ENCODE results near the gene LACTBL1.

Gene LACTBL1

DNA sequence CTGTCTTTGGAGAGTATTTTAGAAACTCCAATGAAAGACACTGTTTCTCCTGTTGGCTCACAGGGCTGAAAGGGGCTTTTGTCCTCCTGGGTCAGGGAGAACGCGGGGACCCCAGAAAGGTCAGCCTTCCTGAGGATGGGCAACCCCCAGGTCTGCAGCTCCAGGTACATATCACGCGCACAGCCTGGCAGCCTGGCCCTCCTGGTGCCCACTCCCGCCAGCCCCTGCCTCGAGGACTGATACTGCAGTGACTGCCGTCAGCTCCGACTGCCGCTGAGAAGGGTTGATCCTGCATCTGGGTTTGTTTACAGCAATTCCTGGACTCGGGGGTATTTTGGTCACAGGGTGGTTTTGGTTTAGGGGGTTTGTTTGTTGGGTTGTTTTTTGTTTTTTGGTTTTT, 58.5 kb downstream of the LACTBL1 start:
- DNase-seq (ENCODE audit: low read depth in 1 of 2, low spot score in 1 of 2), result no peak

DNA sequence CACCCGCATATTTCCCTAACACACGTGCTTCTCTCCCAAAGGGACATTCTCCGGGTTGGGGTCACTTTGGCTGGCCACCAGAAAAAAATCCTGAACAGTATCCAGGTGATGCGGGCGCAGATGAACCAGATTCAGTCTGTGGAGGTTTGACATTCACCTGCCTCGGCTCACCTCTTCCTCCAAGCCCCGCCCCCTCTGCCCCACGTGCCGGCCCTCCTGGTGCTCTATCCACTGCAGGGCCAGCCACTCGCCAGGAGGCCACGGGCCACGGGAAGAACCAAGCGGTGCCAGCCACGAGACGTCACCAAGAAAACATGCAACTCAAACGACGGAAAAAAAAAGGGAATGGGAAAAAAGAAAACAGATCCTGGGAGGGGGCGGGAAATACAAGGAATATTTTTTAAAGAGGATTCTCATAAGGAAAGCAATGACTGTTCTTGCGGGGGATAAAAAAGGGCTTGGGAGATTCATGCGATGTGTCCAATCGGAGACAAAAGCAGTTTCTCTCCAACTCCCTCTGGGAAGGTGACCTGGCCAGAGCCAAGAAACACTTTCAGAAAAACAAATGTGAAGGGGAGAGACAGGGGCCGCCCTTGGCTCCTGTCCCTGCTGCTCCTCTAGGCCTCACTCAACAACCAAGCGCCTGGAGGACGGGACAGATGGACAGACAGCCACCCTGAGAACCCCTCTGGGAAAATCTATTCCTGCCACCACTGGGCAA, 59.1 kb downstream of the LACTBL1 start:
- DNase-seq (ENCODE audit: low read depth in 1 of 2, low spot score in 1 of 2), result no peak

DNA sequence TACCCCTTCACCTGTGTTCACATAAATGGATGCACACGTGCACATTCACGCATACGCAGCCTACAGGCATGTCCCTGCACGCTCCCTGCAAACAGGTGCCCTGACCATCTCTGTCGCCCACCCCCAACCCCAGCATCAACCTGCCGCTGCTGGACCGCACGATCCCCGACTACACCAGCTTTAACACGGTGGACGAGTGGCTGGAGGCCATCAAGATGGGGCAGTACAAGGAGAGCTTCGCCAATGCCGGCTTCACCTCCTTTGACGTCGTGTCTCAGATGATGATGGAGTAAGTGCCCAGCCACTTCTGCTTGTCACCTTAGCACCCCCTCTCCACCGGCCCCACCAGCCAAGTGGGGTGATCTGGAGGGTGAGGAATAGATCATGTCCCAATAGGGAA, 60.4 kb downstream of the LACTBL1 start:
- DNase-seq (ENCODE audit: low read depth in 1 of 2, low spot score in 1 of 2), result no peak

DNA sequence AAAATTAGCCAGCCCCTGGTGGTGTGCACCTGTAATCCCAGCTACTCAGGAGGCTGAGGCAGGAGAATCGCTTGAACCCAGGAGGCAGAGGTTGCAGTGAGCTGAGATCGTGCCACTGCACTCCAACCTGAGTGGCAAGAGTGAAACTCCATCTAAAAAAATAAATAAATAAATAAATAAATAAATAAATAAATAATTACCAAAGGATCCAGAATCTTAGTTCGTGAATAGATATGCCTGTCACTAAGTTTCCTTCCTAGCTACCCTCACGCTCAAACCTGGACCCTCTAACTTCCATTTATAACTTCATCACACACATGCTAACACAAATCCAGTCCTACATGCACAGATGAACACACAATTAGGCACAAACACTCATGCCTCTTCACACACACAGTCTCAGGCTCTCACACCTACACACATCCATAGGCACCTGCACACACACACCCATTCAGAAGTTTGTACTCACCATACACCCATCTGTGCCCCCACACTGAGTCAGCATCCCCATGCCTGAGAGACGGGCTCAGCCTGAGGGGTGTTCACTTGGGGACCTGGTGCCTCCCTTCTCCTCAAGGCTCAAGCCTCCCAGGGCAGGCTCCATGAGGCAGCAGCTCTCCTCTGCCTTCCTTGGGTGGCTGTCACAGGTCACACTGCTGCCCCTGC, 61.5 kb downstream of the LACTBL1 start:
- no peak for DNase-seq (ENCODE audit: low read depth in 1 of 2, low spot score in 1 of 2)

DNA sequence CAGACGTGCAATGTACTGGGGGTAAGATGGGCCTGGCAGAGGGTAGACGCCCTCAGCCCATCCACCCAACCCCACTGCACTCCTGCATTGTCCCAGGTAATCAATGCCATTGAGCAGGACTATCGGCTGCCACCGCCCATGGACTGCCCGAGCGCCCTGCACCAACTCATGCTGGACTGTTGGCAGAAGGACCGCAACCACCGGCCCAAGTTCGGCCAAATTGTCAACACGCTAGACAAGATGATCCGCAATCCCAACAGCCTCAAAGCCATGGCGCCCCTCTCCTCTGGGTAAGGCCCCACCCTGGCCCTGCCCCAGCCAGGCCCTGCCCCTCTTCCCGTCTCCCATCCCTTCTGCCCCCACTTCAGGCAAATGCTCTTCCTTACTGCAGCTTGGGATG, 62.4 kb downstream of the LACTBL1 start:
- no peak for DNase-seq (ENCODE audit: low read depth in 1 of 2, low spot score in 1 of 2)

DNA sequence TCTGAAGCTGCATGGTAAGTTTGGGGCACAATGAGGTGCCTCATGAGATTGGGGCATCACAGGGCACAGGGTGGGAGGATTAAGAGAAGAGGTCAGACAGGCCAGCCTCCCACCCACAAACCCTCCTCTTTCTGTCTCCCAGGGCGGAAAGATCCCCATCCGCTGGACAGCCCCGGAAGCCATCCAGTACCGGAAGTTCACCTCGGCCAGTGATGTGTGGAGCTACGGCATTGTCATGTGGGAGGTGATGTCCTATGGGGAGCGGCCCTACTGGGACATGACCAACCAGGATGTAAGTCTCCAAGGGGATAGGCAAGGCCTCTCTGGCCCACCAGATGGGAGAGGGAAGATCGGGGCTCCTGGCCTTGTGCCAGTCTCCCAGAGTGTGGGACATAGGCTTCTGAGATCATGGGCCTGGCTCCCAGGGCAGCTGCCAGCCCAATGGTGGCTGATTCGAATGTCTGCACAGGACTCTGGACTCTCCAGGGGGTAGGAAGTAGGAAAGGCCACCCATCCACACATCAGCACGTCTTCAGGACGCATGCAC, 63.7 kb downstream of the LACTBL1 start:
- no peak for DNase-seq (ENCODE audit: low read depth in 1 of 2, low spot score in 1 of 2)

DNA sequence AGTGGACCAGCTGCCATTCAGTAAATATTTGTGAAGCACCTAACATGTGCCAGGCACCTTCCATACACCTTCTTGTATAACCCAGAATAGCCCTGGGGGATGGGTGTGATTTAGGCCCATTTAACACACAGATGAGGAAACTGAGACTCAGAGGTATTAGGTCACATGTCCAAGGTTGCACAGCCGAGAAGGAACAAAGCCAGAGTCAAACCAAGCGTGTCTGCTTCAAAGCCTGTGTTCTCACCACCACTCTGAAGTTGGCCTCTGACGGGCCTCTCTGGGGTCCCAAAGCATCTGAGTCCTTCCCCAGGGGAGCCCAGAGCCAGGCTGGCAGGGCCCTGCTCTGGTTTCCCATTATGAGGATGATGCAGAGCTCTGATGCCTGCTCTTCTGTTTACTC, 65.1 kb downstream of the LACTBL1 start:
- no peak for DNase-seq (ENCODE audit: low read depth in 1 of 2, low spot score in 1 of 2)

DNA sequence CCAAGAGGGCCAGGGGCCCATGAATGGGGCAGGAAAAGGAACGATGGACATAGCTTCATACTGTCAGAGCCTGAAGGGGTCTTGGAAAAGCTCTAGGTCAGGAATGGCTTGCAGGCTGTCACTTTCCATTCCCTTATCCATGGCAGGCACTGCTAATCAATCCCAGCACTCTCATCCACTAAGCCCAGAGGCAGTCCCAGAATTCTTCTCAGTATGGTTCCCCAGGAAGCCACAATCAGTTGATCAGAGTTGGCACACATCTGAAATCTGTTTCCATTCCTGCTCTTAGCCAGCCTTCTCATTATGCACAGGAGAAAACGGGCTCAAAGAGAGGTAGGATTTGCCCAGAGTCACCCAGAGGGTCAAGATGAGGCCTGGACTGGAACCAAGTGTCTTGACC, 65.7 kb downstream of the LACTBL1 start:
- no peak for DNase-seq (ENCODE audit: low read depth in 1 of 2, low spot score in 1 of 2)

DNA sequence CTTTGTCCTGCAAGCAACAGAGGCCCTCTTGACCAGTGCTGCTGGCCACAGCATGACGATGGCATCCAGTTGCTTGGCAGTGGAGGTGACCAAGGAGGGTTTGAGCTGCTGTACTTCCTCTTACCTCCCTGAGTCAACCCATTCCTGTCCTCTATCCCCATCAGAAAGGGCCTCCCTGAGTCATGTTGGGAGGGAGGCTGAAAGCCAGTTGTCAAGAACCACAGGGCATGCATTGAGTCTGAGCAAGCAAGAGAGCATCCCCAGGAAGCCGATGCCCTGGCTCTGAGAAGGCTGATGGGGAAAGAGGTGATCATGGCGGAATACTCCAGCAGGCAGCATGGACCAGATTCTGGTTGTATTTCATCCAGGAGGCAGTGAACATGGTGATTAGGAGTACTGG, 69.6 kb downstream of the LACTBL1 start:
- DNase-seq (ENCODE audit: low read depth in 1 of 2, low spot score in 1 of 2), result no peak
